Sigmoid colon (tissue), 4 donors: Measurements from ENCODE around the gene SLC12A5.

Experiments
- EP300 ChIP-seq, 4 donors: sonication (generic); formaldehyde crosslinking; IDR thresholded peaks; one replicate each; pipeline ENCODE4 v1.6.1; 2017; ENCODE audit warnings: antibody characterized with exemption in 4 of 4
- POLR2A ChIP-seq, 2 donors: fragments of 450-650 bp; IDR thresholded peaks; one replicate each; pipeline ENCODE4 v1.6.1; 2016; ENCODE audit warnings: antibody characterized with exemption in 2 of 2, mild to moderate bottlenecking in 2 of 2, moderate library complexity in 2 of 2
- POLR2AphosphoS5 ChIP-seq, 4 donors: sonication (generic); formaldehyde crosslinking; IDR thresholded peaks; one replicate each; pipeline ENCODE4 v1.6.1; 2017; ENCODE audit warnings: antibody characterized with exemption in 4 of 4
- TF ChIP-seq, protein P1 (sequence below), 4 experiments: fragments of 450-650 bp in 3 of 4; fragments of 200-600 bp in 1 of 4; IDR thresholded peaks; one replicate each; pipeline ENCODE4 v1.5.1; 2016 to 2019; ENCODE audit warnings: antibody characterized with exemption in 4 of 4, mild to moderate bottlenecking in 3 of 4, moderate library complexity in 2 of 4

GRCh38 chr20:46088409-46089166 is 59.6 kb downstream of the SLC12A5 start:
- no peak for TF ChIP-seq POLR2AphosphoS5 (IDR thresholded peaks at IDR 0.05)
- TF ChIP-seq, protein P1, sequence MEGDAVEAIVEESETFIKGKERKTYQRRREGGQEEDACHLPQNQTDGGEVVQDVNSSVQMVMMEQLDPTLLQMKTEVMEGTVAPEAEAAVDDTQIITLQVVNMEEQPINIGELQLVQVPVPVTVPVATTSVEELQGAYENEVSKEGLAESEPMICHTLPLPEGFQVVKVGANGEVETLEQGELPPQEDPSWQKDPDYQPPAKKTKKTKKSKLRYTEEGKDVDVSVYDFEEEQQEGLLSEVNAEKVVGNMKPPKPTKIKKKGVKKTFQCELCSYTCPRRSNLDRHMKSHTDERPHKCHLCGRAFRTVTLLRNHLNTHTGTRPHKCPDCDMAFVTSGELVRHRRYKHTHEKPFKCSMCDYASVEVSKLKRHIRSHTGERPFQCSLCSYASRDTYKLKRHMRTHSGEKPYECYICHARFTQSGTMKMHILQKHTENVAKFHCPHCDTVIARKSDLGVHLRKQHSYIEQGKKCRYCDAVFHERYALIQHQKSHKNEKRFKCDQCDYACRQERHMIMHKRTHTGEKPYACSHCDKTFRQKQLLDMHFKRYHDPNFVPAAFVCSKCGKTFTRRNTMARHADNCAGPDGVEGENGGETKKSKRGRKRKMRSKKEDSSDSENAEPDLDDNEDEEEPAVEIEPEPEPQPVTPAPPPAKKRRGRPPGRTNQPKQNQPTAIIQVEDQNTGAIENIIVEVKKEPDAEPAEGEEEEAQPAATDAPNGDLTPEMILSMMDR (IDR thresholded peaks at IDR 0.05), result no peak
- no peak for TF ChIP-seq POLR2A (IDR thresholded peaks at IDR 0.05)
- no peak for TF ChIP-seq EP300 (IDR thresholded peaks at IDR 0.05)
